K562 (cell line): Measurements from ENCODE around the gene ACTL10. TPM values are rescaled to one million over a fixed set of nuclear protein-coding genes. Genes with fewer than 3 reads are reported as not detected.

ENCODE experiments used
- ATAC-seq: fragments of 200-7000 bp; cut with Tn5 transposase; 3 replicates; pipeline ENCODE4 v1.9.1; 2020; ENCODE audit warnings: moderate library complexity
- BruUV-seq: library from RNA; stranded (reverse); fragments of 400-500 nt; replicated peaks from 2 replicates; lab custom pipeline; 2021; lab: Mats Ljungman, UMichigan
- CTCF ChIA-PET: fragments of 300-600 bp; formaldehyde crosslinking; extraction: SDS; loops from one replicate; lab custom pipeline; 2021; ENCODE audit warnings: low intra/inter-chr PET ratio; lab: Yijun Ruan, JAX
- POLR2A ChIA-PET: fragments of 300-600, 350-650 bp; sonication (Branson Sonifier 250); formaldehyde crosslinking; extraction: SDS; loops from one replicate; lab custom pipeline; 2021; ENCODE audit warnings: antibody characterized with exemption, inconsistent platforms; lab: Yijun Ruan, JAX
- DNase-seq, 4 experiments: peaks; one replicate each; pipeline versions ENCODE4 v3.0.0 to v3.0.0-alpha.2; 2011 to 2018; ENCODE audit warnings: low spot score in 3 of 4, mixed read lengths in 3 of 4; ENCODE audit errors: extremely low read depth in 1 of 4
- FAIRE-seq: peaks from 2 replicates; lab custom pipeline; 2011; peaks lifted over from hg19 to GRCh38; lab: Jason Lieb, UNC
- H2AFZ ChIP-seq: 2 replicates; pipeline ENCODE4 v1.6.0; 2011; ENCODE audit warnings: low read depth, low read length, control low read depth, inconsistent platforms
- H3K27ac ChIP-seq: fragments of 200-600 bp; 3 replicates; pipeline ENCODE4 v1.8.0; 2011; ENCODE audit warnings: low read depth, mild to moderate bottlenecking, control low read depth, inconsistent platforms, low read length, moderate library complexity, mixed read lengths; ENCODE audit errors: extremely low read depth
- H3K27me3 ChIP-seq, 2 experiments: fragments of 300-600 bp in 1 of 2; 2 replicates in 1 of 2; 3 replicates in 1 of 2; pipeline versions ENCODE4 v1.6.0 to v1.8.0; 2011; ENCODE audit warnings: inconsistent platforms in 2 of 2, low read length in 2 of 2, mild to moderate bottlenecking in 1 of 2, mixed read lengths in 1 of 2, moderate library complexity in 1 of 2; ENCODE audit not compliant: control insufficient read depth in 2 of 2, insufficient read depth in 2 of 2
- H3K36me3 ChIP-seq: fragments of 300-600 bp; 3 replicates; pipeline ENCODE4 v1.8.0; 2011; ENCODE audit warnings: mild to moderate bottlenecking, low read length, inconsistent platforms; ENCODE audit not compliant: control insufficient read depth, insufficient read depth
- H3K4me1 ChIP-seq, 2 experiments: fragments of 200-600 bp in 1 of 2; replicated peaks in 1 of 2; 2 replicates in 1 of 2; 3 replicates in 1 of 2; pipeline versions ENCODE4 v1.5.1 to v1.8.0; 2011; ENCODE audit warnings: inconsistent platforms in 2 of 2, low read length in 2 of 2, mild to moderate bottlenecking in 1 of 2, mixed read lengths in 1 of 2, moderate library complexity in 1 of 2; ENCODE audit not compliant: control insufficient read depth in 2 of 2, insufficient read depth in 2 of 2
- H3K4me2 ChIP-seq: 2 replicates; pipeline ENCODE4 v1.6.1; 2011; ENCODE audit warnings: low read length, control low read depth, inconsistent platforms, mixed read lengths; ENCODE audit not compliant: insufficient read depth
- H3K4me3 ChIP-seq: fragments of 200-600 bp; sonication (generic), shearing (Covaris generic); 2 replicates; pipeline ENCODE4 v1.5.1; 2016; ENCODE audit warnings: control low read depth, inconsistent platforms
- H3K79me2 ChIP-seq: fragments of 200-600 bp; 3 replicates; pipeline ENCODE4 v1.8.0; 2011; ENCODE audit warnings: low read length, inconsistent platforms; ENCODE audit not compliant: control insufficient read depth, insufficient read depth
- H3K9ac ChIP-seq, 2 experiments: 2 replicates each; pipeline versions ENCODE4 v1.6.0 to v1.6.1; 2011; ENCODE audit warnings: low read depth in 2 of 2, low read length in 2 of 2, control low read depth in 1 of 2, inconsistent platforms in 1 of 2, mild to moderate bottlenecking in 1 of 2, mixed read lengths in 1 of 2; ENCODE audit not compliant: insufficient read depth in 1 of 2
- H3K9me1 ChIP-seq: one replicate; pipeline ENCODE4 v1.6.0; 2011; ENCODE audit warnings: inconsistent platforms, mild to moderate bottlenecking, low read length, moderate library complexity; ENCODE audit not compliant: control insufficient read depth, insufficient read depth
- H3K9me3 ChIP-seq: replicated peaks from 2 replicates; pipeline ENCODE4 v1.5.1; 2011; ENCODE audit warnings: low read depth, low read length, inconsistent platforms; ENCODE audit not compliant: control insufficient read depth, insufficient read depth
- H4K20me1 ChIP-seq: replicated peaks from 2 replicates; pipeline ENCODE4 v1.6.1; 2011; ENCODE audit warnings: low read length, inconsistent platforms, mixed read lengths; ENCODE audit not compliant: control insufficient read depth, insufficient read depth
- C11orf30 ChIP-seq: fragments of 450-650 bp; IDR thresholded peaks from 2 replicates; pipeline ENCODE4 v1.6.1; 2016; ENCODE audit warnings: low read depth, mild to moderate bottlenecking
- CHD1 ChIP-seq: fragments of 200-600 bp; sonication (generic); IDR thresholded peaks from one replicate; pipeline ENCODE4 v1.6.1; 2012; ENCODE audit warnings: mild to moderate bottlenecking, moderate library complexity, low read length, inconsistent platforms
- DPF2 ChIP-seq: fragments of 450-650 bp; IDR thresholded peaks from 2 replicates; pipeline ENCODE4 v1.6.1; 2016
- MAFF ChIP-seq: IDR thresholded peaks from 2 replicates; pipeline ENCODE4 v1.6.1; 2012; ENCODE audit warnings: low read length, improper control_type of control experiment
- MAFG ChIP-seq: fragments of 450-650 bp; conservative IDR thresholded peaks from 2 replicates; pipeline ENCODE4 v1.6.1; 2016; ENCODE audit warnings: missing genetic modification characterization, missing compliant biosample characterization
- MYNN ChIP-seq, 2 experiments: sonication (generic); formaldehyde crosslinking in 1 of 2; IDR thresholded peaks; 2 replicates each; pipeline versions ENCODE4 v1.5.0 to v1.6.1; 2016 to 2020; ENCODE audit warnings: antibody characterized with exemption in 1 of 2, missing genetic modification reagents in 1 of 2
- SMARCA4 ChIP-seq: fragments of 450-650 bp; IDR thresholded peaks from 2 replicates; pipeline ENCODE4 v1.6.1; 2016
- TARDBP ChIP-seq: fragments of 450-650 bp; IDR thresholded peaks from 2 replicates; pipeline ENCODE4 v1.6.1; 2016
- ZNF316 ChIP-seq: fragments of 450-650 bp; IDR thresholded peaks from 2 replicates; pipeline ENCODE4 v1.6.1; 2016
- ZNF551 ChIP-seq: fragments of 250-450 bp; sonication (Bioruptor Pico); IDR thresholded peaks from 2 replicates; pipeline ENCODE4 v1.5.0; 2021; ENCODE audit warnings: mild to moderate bottlenecking, moderate library complexity
- ZNF589 ChIP-seq: fragments of 200-800 bp; sonication (Bioruptor generic); IDR thresholded peaks from 2 replicates; pipeline ENCODE4 v1.6.1; 2016; ENCODE audit warnings: low read depth, missing genetic modification characterization, missing compliant biosample characterization
- WGBS: fragments of 100-300 bp; shearing (Covaris generic); methylation state at CpG from one replicate; pipeline ENCODE4 v1.1.6; 2016; ENCODE audit warnings: low coverage, mixed read lengths; ENCODE audit not compliant: insufficient coverage; ENCODE audit errors: missing lambda C conversion rate; 5-methylcytosine and 5-hydroxymethylcytosine counted together
- in situ Hi-C: fragments of 300-500 bp; cut with MboI; formaldehyde crosslinking; loops from 4 replicates; pipeline ENCODE4 v1.15.0; 2018; ENCODE audit warnings: inconsistent platforms, mixed read lengths
- intact Hi-C: fragments of 100-400 bp; cut with micrococcal nuclease; formaldehyde crosslinking; loops from 2 replicates; pipeline ENCODE4 v1.14.2; 2022
- polyA plus RNA-seq, 8 experiments: library from polyadenylated mRNA; depleted of rRNA in 4 of 8; stranded (reverse) in 5 of 8; unstranded in 3 of 8; fragments of >200 nt; fragmentation: Nextera tagmentation in 2 of 8; fragmentation: Illumina TruSeq in 1 of 8; extraction: Ambion mirVana in 2 of 8; extraction: Trizol in 1 of 8; gene quantifications; 2 replicates each; pipeline versions ENCODE4 v1.2.1 to v1.2.3, GENCODE V29; 2011 to 2014; ENCODE audit warnings: inconsistent platforms in 1 of 8, missing spikeins in 1 of 8
- total RNA-seq, 7 experiments: library from RNA; depleted of rRNA in 6 of 7; stranded (reverse); fragments of >200 nt in 6 of 7; fragmentation: Illumina TruSeq in 2 of 7; extraction: Trizol in 2 of 7; gene quantifications; 2 replicates each; pipeline versions ENCODE4 v1.2.1 to v1.2.3, GENCODE V29; 2011 to 2021; ENCODE audit warnings: low replicate concordance in 1 of 7
- TF ChIP-seq, protein P1 (sequence below): fragments of 450-650 bp; formaldehyde crosslinking; conservative IDR thresholded peaks from 2 replicates; pipeline ENCODE4 v1.4.0; 2022; ENCODE audit warnings: mild to moderate bottlenecking, missing genetic modification characterization
- TF ChIP-seq, protein P2 (sequence below), 2 experiments: IDR thresholded peaks; 2 replicates each; pipeline ENCODE4 v1.6.1; 2011; ENCODE audit warnings: borderline replicate concordance in 1 of 2, control low read depth in 1 of 2, low read depth in 1 of 2, low read length in 1 of 2, mild to moderate bottlenecking in 1 of 2, mixed read lengths in 1 of 2, moderate library complexity in 1 of 2; ENCODE audit not compliant: insufficient read depth in 1 of 2, insufficient read length in 1 of 2, poor library complexity in 1 of 2, severe bottlenecking in 1 of 2; ENCODE audit errors: extremely low read depth in 1 of 2

Gene ACTL10
- total and polyA plus RNA-seq, 9 of the 15 experiments (the other 6 are each of a cell fraction or from before 2014, with no cell fraction given): 0.07 to 0.14 TPM; not detected in 7

GRCh38 chr20:33645396-33645795 is 21.3 kb upstream of the ACTL10 start:
- DNase-seq (no peak), FAIRE-seq (no peak), ATAC-seq (no peak)
- Histone ChIP-seq H3K4me1 (peaks cover 3 to 20% of the 10 kb centered on the region in 2 experiments; a peak in 2 of 5 replicates), H3K9me3 (no peaks in the 10 kb centered on the region; the same call in 1 of the 2 replicates), H2AFZ (no peak overlapping the region), H3K27me3 (no peaks in the 10 kb centered on the region), H3K9ac (no peak overlapping the region), H3K4me3 (no peak overlapping the region), H4K20me1 (peaks cover 9% of the 10 kb centered on the region; the same call in 1 of the 2 replicates), H3K27ac (no peak overlapping the region), H3K36me3 (peaks cover 21% of the 10 kb centered on the region; the same call in 2 of the 3 replicates), H3K9me1 (peaks cover 9% of the 10 kb centered on the region), H3K79me2 (no peaks in the 10 kb centered on the region), H3K4me2 (no peak overlapping the region)
- BruUV-seq: no TSS peak
- TF ChIP-seq TARDBP: no peak
- TF ChIP-seq, protein P1, sequence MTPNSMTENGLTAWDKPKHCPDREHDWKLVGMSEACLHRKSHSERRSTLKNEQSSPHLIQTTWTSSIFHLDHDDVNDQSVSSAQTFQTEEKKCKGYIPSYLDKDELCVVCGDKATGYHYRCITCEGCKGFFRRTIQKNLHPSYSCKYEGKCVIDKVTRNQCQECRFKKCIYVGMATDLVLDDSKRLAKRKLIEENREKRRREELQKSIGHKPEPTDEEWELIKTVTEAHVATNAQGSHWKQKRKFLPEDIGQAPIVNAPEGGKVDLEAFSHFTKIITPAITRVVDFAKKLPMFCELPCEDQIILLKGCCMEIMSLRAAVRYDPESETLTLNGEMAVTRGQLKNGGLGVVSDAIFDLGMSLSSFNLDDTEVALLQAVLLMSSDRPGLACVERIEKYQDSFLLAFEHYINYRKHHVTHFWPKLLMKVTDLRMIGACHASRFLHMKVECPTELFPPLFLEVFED (CRISPR knock-in tag): no peak
- peak; percentile 50 for TF ChIP-seq MAFG
- TF ChIP-seq C11orf30: peak; percentile 34; the same call in 1 of the 2 replicates
- TF ChIP-seq DPF2: no peak
- 0 out of 2 replicates have a peak, but pooled peaks have one; percentile 21 for TF ChIP-seq ZNF316
- TF ChIP-seq MYNN (IDR thresholded peaks at IDR 0.05): no peak
- TF ChIP-seq MYNN (CRISPR knock-in tag; IDR thresholded peaks at IDR 0.05): no peak
- TF ChIP-seq ZNF551 (CRISPR knock-in tag): no peak
- no peak for TF ChIP-seq CHD1
- TF ChIP-seq MAFF: peak; percentile 27; the same call in 1 of the 2 replicates
- no peak for TF ChIP-seq ZNF589
- TF ChIP-seq, protein P2, sequence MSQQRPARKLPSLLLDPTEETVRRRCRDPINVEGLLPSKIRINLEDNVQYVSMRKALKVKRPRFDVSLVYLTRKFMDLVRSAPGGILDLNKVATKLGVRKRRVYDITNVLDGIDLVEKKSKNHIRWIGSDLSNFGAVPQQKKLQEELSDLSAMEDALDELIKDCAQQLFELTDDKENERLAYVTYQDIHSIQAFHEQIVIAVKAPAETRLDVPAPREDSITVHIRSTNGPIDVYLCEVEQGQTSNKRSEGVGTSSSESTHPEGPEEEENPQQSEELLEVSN (IDR thresholded peaks at IDR 0.05; ENCODE audit: borderline replicate concordance in 1 of 2, extremely low read depth in 1 of 2, insufficient read depth in 1 of 2, insufficient read length in 1 of 2, low read depth in 1 of 2, low read length in 1 of 2, poor library complexity in 1 of 2, severe bottlenecking in 1 of 2): no peak
- no peak for TF ChIP-seq SMARCA4
- ChIA-PET POLR2A (interaction anchor here (0.6 to 1.0 kb wide), 2 partner anchors 9 to 82 kb away, joined by 3 read pairs; no protein-coding TSS in a partner anchor), CTCF (no interaction called here)
- WGBS: 53% methylated on average over 2 of the region's 2 CpGs
- in situ Hi-C loops: no loop called here
- intact Hi-C loops: no loop called here
